Ectodermal cell (in vitro differentiated cells): ENCODE results near the gene KRTAP10-1.
"Not testable (repeated sequence)": the region's sequence is repeated elsewhere in the genome, so short reads cannot be mapped to it uniquely, and the experiment has no call there.

Source experiments
- H3K27ac ChIP-seq: 2 replicates; pipeline ENCODE4 v1.7.0; 2013; ENCODE audit warnings: mild to moderate bottlenecking, low read depth, low read length; ENCODE audit not compliant: insufficient read depth, poor library complexity, severe bottlenecking
- H3K27me3 ChIP-seq: 2 replicates; pipeline ENCODE4 v1.7.0; 2013; ENCODE audit warnings: mild to moderate bottlenecking, low read length; ENCODE audit not compliant: insufficient read depth, control insufficient read depth, poor library complexity, severe bottlenecking
- H3K36me3 ChIP-seq: one replicate; pipeline ENCODE4 v1.7.0; 2013; ENCODE audit warnings: low read length; ENCODE audit not compliant: control insufficient read depth, insufficient read depth
- H3K4me1 ChIP-seq: one replicate; pipeline ENCODE4 v1.7.0; 2013; ENCODE audit warnings: low read length; ENCODE audit not compliant: control insufficient read depth, insufficient read depth
- H3K4me3 ChIP-seq: 2 replicates; pipeline ENCODE4 v1.7.0; 2013; ENCODE audit warnings: low read depth, low read length, control low read depth; ENCODE audit not compliant: insufficient read depth
- H3K9me3 ChIP-seq: 2 replicates; pipeline ENCODE4 v1.7.0; 2013; ENCODE audit warnings: mild to moderate bottlenecking, low read length, moderate library complexity; ENCODE audit not compliant: control insufficient read depth
- WGBS, 2 experiments: methylation state at CpG; one replicate each; pipeline ENCODE4 v1.1.7; 2013; ENCODE audit warnings: missing lambda C conversion rate in 2 of 2; 5-methylcytosine and 5-hydroxymethylcytosine counted together

KRTAP10-1 gene

DNA sequence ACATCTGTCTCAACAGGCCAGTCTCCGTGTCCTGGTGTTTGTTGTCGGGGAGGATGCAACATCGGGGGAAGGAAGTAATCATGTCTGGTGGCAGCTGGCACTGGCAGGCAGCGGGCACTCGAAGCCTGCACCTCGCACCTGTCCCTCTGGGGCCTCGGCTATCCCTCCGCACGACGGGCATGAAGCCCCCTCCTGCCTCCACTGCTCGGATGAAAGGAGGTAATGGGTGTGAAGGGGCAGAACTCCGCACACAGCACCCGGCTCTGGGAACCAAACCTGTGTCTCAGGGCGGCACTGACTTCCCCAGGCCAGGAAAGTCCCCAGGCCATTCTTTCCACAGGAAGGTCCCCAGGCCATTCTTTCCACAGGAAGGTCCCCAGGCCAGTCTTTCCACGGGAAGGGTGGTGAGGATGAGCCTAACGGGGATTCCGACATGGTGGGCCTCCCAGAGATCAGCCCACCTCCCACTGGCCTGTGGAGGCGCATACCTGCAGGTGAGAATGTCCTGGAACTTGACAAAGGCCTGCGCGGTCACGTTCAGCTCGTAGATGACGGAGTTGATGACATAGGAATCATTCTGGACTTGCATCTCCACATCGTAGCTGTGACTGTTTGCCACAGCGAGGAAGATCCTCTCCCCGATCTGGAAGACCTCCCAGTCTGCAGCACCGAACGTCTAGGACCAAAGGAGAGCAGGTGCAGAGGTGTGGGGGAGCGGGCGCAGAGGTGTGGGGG is 31.1 kb downstream of the KRTAP10-1 start:
- 94% methylated on average over 30 of the region's 30 CpGs for WGBS, 2 experiments
- Histone ChIP-seq H3K27ac (no peak overlapping the region), H3K27me3 (peaks cover 3% of the 10 kb centered on the region), H3K36me3 (no peaks in the 10 kb centered on the region), H3K4me3 (no peak overlapping the region), H3K4me1 (peaks cover 11% of the 10 kb centered on the region), H3K9me3 (no peaks in the 10 kb centered on the region)

DNA sequence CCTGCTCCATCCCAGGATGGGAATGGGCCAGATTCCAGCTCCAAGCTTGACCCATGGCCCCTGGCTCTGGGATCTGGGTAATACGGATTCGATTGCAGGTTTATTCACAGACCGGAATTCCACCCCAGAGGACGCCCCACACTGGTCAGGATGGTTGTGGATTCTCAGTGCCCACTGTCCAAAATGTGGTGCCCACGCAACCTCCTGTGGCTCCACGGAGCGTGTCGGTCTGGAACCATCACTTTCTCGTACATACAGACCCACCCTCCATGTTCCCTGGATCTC is 31.6 kb downstream of the KRTAP10-1 start:
- Histone ChIP-seq H3K27ac (no peak overlapping the region), H3K27me3 (peaks cover 3% of the 10 kb centered on the region), H3K36me3 (no peaks in the 10 kb centered on the region), H3K4me1 (peaks cover 11% of the 10 kb centered on the region), H3K4me3 (no peak overlapping the region), H3K9me3 (no peaks in the 10 kb centered on the region)
- WGBS, 2 experiments = 93 to 94% methylated on average over 9 of the region's 9 CpGs

DNA sequence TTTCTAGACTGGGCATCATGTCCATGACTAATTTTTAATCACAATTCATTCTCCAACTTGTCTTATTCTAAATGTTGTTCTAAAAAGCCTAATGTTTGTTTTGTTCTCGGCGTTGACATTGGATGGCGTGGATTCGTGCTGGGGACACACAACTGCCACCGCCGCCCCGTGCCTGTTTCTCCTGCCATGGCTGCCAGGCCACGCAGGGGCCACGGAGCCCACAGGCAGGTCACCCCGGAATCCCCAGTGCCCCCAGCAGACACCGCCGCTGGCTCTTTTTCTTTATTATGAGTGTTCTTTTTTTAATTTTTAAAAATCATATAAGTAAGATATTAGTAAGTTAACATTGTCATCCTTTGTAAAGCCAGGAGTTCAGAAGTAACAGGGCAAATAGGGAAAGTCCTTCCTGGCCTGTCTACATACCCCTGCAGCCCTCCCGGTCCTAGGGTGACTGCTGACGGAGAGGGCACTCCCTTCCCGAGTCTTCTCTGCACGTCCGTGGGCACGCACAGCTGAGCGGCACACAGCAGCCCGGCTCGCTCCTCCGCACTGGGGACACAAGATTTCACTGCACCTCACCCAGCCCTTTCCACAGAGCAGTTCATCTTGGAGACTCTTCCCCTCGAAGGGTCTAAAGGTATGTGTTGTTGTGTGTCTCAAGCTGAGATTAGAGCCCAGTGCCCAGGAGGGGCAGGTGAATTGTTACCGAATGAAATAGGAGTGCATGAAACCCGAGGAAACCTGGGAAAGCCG is 32.1 kb downstream of the KRTAP10-1 start:
- Histone ChIP-seq H3K27ac (no peak overlapping the region), H3K4me1 (peaks cover 11% of the 10 kb centered on the region), H3K4me3 (no peak overlapping the region), H3K36me3 (no peaks in the 10 kb centered on the region), H3K9me3 (no peaks in the 10 kb centered on the region), H3K27me3 (peaks cover 3% of the 10 kb centered on the region)
- 92 to 95% methylated on average over 24 to 25 of the region's 26 CpGs for WGBS, 2 experiments

DNA sequence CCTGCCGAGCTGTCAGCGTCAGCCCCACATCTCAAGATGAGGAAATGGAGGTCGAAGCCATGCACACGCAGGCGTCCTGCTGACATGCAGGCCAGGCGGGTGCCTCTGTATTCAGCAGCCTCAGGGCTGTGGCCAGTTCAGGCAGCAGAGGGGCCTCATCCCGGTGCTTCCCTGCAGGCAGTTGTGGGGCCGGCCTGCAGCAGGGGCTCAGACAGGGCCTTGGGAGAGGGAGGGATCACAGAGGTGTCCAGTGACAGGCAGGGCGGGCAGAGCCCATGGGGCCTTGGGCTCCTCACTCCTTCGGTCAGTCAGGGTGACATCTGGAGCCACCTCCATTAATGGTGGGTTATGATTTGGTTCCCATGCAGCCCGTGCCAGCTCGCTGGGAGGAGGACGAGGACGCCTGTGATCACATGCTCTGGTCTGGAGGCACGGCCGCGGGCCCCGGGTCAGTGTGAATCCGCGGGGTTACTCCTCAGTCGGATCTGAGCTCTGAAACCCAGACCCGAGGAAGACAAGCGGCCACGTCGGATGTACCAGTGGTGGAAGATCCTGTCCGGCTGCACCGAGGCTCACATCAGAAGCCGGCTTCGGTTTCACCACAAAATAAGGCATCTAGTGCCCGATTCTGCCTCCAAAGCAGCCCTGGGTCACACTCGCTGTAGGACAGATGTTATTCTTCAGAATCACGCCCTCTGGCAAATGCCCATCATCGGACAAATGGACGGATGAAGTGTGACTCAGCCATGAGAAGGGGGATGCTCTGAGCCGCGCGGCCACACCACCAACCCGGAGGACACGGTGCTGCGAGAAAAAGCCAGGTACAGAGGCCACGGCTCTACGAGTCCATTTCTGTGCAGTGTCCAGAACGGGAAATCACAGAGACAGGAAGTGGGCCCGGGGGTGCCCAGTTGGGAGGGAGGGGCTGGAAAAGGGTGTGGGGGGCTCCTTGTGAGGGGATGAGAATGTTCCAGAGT is 33.4 kb downstream of the KRTAP10-1 start:
- Histone ChIP-seq H3K4me1 (peaks cover 11% of the 10 kb centered on the region), H3K4me3 (no peak overlapping the region), H3K27me3 (peaks cover 3% of the 10 kb centered on the region), H3K27ac (no peak overlapping the region), H3K9me3 (no peaks in the 10 kb centered on the region), H3K36me3 (no peaks in the 10 kb centered on the region)
- 90% methylated on average over 44 of the region's 44 CpGs for WGBS, 2 experiments

DNA sequence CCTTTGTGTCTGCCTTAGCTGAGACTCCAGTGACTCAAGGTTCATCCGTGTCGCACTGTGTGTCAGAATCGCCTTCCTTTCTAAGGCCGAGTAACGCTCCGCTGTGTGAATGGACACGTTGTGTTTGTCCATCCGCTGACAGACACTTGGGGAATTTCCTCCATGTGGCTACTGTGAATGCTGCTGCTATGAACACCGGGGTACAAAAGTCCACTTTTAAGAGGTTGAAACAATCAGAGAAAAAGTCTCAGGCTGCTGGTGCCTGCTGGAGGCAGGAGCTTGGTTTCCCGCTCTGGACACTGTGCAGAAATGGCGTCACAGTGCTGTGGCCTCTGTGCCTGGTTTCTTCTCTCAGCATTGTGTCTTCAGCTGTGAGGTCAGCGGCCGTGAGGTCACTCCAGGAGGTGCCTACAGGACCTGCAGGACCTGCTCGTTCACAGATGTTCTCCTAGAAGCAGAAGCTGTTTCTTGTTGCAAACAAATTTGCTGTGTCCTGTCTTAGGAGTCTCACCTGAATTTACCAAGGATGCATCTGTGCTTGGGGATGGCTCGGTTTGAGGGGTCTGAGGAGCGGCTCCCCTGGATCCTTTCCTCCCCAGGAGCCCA is 34.2 kb downstream of the KRTAP10-1 start:
- WGBS, 2 experiments = 91 to 92% methylated on average over 16 of the region's 16 CpGs
- Histone ChIP-seq H3K27me3 (peaks cover 3% of the 10 kb centered on the region), H3K4me3 (no peak overlapping the region), H3K4me1 (peaks cover 11% of the 10 kb centered on the region), H3K27ac (no peak overlapping the region), H3K36me3 (no peaks in the 10 kb centered on the region), H3K9me3 (no peaks in the 10 kb centered on the region)

DNA sequence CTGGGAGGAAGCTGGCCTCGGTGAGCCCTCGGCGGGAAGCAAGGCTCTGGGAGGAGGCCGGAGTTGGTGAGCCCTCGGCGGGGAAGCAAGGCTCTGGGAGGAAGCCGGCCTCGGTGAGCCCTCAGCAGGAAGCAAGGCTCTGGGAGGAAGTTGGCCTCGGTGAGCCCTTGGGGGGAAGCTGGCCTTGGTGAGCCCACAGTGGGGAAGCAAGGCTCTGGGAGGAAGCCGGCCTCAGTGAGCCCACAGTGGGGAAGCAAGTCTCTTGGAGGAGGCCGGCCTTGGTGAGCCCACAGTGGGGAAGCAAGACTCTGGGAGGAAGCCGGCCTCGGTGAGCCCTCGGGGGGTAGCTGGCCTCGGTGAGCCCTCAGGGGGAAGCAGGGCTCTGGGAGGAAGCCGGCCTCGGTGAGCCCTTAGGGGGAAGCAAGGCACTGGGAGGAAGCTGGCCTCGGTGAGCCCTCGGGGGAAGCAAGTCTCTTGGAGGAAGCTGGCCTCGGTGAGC is 36.0 kb downstream of the KRTAP10-1 start:
- 92 to 93% methylated on average over 20 of the region's 20 CpGs for WGBS, 2 experiments
- no peaks in the 10 kb centered on the region for H3K9me3 ChIP-seq
- peaks cover 11% of the 10 kb centered on the region for H3K4me1 ChIP-seq
- no peaks in the 10 kb centered on the region for H3K36me3 ChIP-seq
- H3K27ac ChIP-seq = no peak overlapping the region
- no peak overlapping the region for H3K4me3 ChIP-seq
- no peaks in the 10 kb centered on the region for H3K27me3 ChIP-seq

DNA sequence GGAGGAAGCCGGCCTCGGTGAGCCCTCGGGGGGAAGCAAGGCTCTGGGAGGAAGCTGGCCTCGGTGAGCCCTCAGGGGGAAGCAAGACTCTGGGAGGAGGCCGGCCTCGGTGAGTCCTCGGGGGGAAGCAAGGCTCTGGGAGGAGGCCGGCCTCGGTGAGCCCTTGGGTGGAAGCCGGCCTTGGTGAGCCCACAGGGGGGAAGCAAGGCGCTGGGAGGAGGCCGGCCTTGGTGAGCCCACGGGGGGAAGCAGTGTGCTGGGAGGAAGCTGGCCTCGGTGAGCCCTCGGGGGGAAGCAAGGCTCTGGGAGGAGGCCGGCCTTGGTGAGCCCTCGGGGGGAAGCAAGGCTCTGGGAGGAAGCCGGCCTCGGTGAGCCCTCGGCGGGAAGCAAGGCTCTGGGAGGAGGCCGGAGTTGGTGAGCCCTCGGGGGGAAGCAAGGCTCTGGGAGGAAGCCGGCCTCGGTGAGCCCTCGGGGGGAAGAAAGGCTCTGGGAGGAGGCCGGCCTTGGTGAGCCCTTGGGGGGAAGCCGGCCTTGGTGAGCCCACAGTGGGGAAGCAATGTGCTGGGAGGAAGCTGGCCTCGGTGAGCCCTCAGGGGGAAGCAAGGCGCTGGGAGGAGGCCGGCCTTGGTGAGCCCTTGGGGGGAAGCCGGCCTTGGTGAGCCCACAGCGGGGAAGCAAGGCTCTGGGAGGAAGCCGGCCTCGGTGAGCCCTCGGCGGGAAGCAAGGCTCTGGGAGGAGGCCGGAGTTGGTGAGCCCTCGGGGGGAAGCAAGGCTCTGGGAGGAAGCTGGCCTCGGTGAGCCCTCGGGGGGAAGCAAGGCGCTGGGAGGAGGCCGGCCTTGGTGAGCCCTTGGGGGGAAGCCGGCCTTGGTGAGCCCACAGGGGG is 36.7 kb downstream of the KRTAP10-1 start:
- not testable (repeated sequence) for H3K27ac ChIP-seq, H3K4me3 ChIP-seq, H3K27me3 ChIP-seq, H3K36me3 ChIP-seq, H3K9me3 ChIP-seq
- peaks cover 11% of the 10 kb centered on the region for H3K4me1 ChIP-seq
- 91% methylated on average over 44 of the region's 44 CpGs for WGBS, 2 experiments

DNA sequence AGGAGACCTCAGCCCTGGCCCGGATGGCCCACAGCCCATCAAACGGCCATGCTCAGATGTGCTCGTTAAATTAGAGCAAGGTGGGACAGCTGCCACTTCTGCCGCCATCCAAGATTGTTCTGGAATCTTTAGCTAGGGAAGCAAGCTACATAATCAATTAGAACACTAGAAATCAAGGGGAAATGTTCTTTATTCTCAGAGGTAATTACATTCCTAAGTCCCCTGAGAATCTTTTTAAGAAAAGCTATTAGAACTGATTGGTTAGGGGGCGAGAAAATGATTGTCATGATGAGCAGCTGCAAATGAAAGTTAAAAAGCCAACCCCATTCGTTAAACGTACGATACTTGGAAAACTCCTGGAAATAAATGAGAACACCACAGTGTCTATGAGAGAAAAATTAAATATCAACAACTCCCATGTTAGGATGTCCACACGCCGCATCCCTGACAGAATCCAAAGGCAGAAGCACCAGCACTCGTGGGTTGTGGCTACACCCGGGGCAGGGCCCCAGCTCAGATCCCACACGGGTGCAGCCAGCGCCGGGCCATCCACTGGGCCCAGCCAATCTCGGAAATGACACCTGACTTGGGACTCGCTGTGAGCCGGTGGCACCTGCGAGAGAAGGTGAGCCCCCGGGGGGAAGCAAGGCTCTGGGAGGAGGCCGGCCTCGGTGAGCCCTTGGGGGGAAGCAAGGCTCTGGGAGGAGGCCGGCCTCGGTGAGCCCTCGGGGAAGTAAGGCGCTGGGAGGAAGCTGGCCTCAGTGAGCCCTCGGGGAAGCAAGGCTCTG is 37.6 kb downstream of the KRTAP10-1 start:
- Histone ChIP-seq H3K27ac (no peak overlapping the region), H3K4me3 (no peak overlapping the region), H3K4me1 (peaks cover 16% of the 10 kb centered on the region), H3K36me3 (no peaks in the 10 kb centered on the region), H3K9me3 (no peaks in the 10 kb centered on the region), H3K27me3 (no peaks in the 10 kb centered on the region)
- WGBS, 2 experiments = 92 to 93% methylated on average over 26 to 27 of the region's 27 CpGs
